Stomach (tissue), 9 donors: ENCODE results near the gene CABLES1. TPM values are rescaled to one million over a fixed set of nuclear protein-coding genes. Genes with fewer than 3 reads are reported as not detected.
A peak's percentile ranks its signal among the peaks of the same experiment; 100 is the strongest.

Experiments
- DNase-seq, 2 donors: peaks; one replicate each; pipeline versions ENCODE4 v3.0.0 to v3.0.0-alpha.2; 2013 to 2019
- H3K27ac ChIP-seq, 5 donors: fragments of 200-600 bp in 4 of 5; sonication (generic) in 4 of 5; one replicate each; pipeline ENCODE4 v1.5.1; 2013 to 2019; ENCODE audit warnings: mild to moderate bottlenecking in 1 of 5, moderate library complexity in 1 of 5
- H3K27me3 ChIP-seq, 3 donors: fragments of 200-600 bp; sonication (generic); one replicate each; pipeline ENCODE4 v1.5.1; 2017 to 2019; ENCODE audit warnings: mixed run types in 1 of 3
- H3K36me3 ChIP-seq, 4 donors: fragments of 200-600 bp; sonication (generic); 1 replicate in 3 of 4; 2 replicates in 1 of 4; pipeline ENCODE4 v1.5.1; 2016 to 2019
- H3K4me1 ChIP-seq, 4 donors: fragments of 200-600 bp; sonication (generic); one replicate each; pipeline ENCODE4 v1.5.1; 2016 to 2019
- H3K4me3 ChIP-seq, 4 donors: fragments of 200-600 bp; sonication (generic) in 3 of 4; one replicate each; pipeline ENCODE4 v1.5.1; 2016 to 2019; ENCODE audit warnings: mild to moderate bottlenecking in 1 of 4
- H3K9me3 ChIP-seq, 4 donors: fragments of 200-600 bp; sonication (generic); one replicate each; pipeline ENCODE4 v1.5.1; 2016 to 2019
- CTCF ChIP-seq, 7 experiments: fragments of 450-650 bp in 4 of 7; fragments of 200-600 bp in 3 of 7; sonication (generic) in 3 of 7; IDR thresholded peaks; one replicate each; pipeline ENCODE4 v1.5.1; 2016 to 2019; ENCODE audit warnings: antibody characterized with exemption in 7 of 7, control low read depth in 2 of 7, mild to moderate bottlenecking in 1 of 7
- EP300 ChIP-seq: sonication (generic); formaldehyde crosslinking; IDR thresholded peaks from one replicate; pipeline ENCODE4 v1.6.1; 2017; ENCODE audit warnings: antibody characterized with exemption
- POLR2A ChIP-seq, 4 donors: fragments of 450-650 bp; IDR thresholded peaks; one replicate each; pipeline ENCODE4 v1.6.1; 2016; ENCODE audit warnings: antibody characterized with exemption in 4 of 4, control low read depth in 2 of 4, mild to moderate bottlenecking in 1 of 4, moderate library complexity in 1 of 4
- POLR2AphosphoS5 ChIP-seq, 3 donors: sonication (generic); formaldehyde crosslinking; IDR thresholded peaks; one replicate each; pipeline ENCODE4 v1.6.1; 2016; ENCODE audit warnings: antibody characterized with exemption in 3 of 3
- WGBS, 5 donors: extraction: QIAGEN DNeasy Blood & Tissue Kit in 3 of 5; methylation state at CpG; one replicate each; pipeline versions ENCODE4 v1.1.5 to v1.1.7; 2013 to 2018; 5-methylcytosine and 5-hydroxymethylcytosine counted together
- intact Hi-C: fragments of 100-400 bp; cut with DNase I; formaldehyde crosslinking; loops from one replicate; pipeline ENCODE4 v1.15.1; 2023; ENCODE audit warnings: low total_unique reads
- polyA plus RNA-seq, 3 donors: library from polyadenylated mRNA; stranded (reverse); fragments of 200-250 nt; gene quantifications; one replicate each; pipeline ENCODE4 v1.2.3, GENCODE V29; 2013
- total RNA-seq, 5 donors: library from RNA; depleted of rRNA; stranded (reverse); fragments of >200 nt; gene quantifications; one replicate each; pipeline versions ENCODE4 v1.1.0 to v1.2.3, GENCODE V29; 2014 to 2016
- donor health status: healthy with polysubstance abuse.
- donor health status: Bipolar disorder and iron deficiency.
- donor health status: healthy.

CABLES1 gene
- total and polyA plus RNA-seq, 8 donors, result 5.6 to 36.8 (median 18.2) TPM

DNA sequence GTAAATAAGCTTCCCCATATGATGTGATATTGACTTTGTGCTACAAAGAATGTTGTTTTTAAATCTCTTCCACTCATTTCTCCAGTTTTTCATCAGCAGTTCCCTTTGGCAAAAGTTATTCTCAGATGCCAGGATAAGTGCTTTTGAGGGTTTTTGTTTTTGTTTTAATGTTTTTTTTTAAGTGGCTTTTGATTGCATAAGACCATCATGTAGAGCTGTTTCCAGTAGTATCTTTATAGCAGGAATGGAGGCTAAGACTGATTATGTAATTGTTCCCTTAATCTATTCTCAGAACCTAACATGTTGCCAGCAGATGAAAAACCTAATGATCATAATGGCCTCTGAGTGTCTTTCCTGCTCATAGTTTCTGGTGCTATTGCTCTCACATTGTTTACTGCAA, 77.9 kb downstream of the CABLES1 start:
- Histone ChIP-seq H3K9me3 (peaks cover 0 to 4% (median 0%) of the 10 kb centered on the region in 4 donors), H3K27ac (no peak overlapping the region), H3K36me3 (peaks cover 0 to 37% (median 29%) of the 10 kb centered on the region in 4 donors), H3K27me3 (no peaks in the 10 kb centered on the region), H3K4me3 (no peak overlapping the region), H3K4me1 (peaks cover 0 to 11% (median 5%) of the 10 kb centered on the region in 4 donors)
- DNase-seq, result no peak
- TF ChIP-seq EP300, result no peak
- no peak for TF ChIP-seq CTCF (IDR thresholded peaks at IDR 0.05)
- TF ChIP-seq POLR2AphosphoS5 (IDR thresholded peaks at IDR 0.05), result no peak
- TF ChIP-seq POLR2A (IDR thresholded peaks at IDR 0.05), result no peak
- intact Hi-C loops, result no loop called here

DNA sequence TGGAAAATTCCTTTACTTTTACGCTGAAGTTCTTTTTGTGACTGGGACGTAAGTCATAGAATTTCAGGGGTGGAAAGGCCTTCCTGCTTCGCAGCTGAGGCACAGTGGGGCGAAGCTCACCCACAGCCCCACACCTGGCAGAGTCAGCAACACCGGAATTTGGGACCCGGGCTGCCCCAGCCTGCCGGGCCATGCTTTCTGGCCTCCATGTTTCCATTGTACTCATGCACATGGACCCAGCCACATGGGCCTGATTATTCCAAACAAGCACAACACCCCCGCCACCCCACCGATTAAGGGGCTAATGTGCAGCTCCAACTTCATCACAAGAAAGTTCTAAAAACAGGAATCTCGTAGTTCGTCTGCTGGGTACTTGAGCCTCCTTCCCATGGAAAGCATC, 82.5 kb downstream of the CABLES1 start:
- DNase-seq, result no peak
- WGBS, 5 donors, result 93 to 97% (median 96%) methylated on average over 11 of the region's 11 CpGs

DNA sequence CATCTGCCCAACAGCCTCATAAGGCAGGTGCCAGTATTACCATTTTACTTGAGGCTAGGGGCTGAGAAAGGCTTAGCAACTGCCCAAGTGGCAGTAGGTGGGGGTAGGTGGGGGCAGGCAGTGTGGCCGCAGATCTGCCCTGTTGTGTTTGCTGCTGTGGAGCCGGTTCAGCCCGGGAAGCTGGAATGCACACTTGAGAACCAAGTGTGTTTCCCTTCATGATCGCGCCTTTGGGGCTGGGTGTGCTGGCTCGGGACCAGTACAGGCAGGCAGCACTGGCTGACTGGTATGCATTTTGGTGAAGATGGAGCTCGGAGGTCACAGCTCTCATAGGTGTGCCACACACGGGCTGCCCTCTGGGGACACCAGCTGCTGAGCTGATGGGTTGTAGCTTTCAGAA, 85.1 kb downstream of the CABLES1 start:
- H3K27ac ChIP-seq, result no peak overlapping the region
- WGBS, 5 donors, result 80 to 93% (median 88%) methylated on average over 7 to 8 of the region's 8 CpGs
- no peaks in the 10 kb centered on the region for H3K9me3 ChIP-seq
- TF ChIP-seq EP300, result no peak
- no peak for TF ChIP-seq CTCF (IDR thresholded peaks at IDR 0.05)
- TF ChIP-seq POLR2A (IDR thresholded peaks at IDR 0.05), result no peak
- no peak for TF ChIP-seq POLR2AphosphoS5 (IDR thresholded peaks at IDR 0.05)
- H3K36me3 ChIP-seq, result peaks cover 0 to 29% (median 16%) of the 10 kb centered on the region in 4 donors
- intact Hi-C loops, result no loop called here
- peaks cover 0 to 20% (median 8%) of the 10 kb centered on the region in 4 donors for H3K4me1 ChIP-seq
- no peak for DNase-seq
- H3K27me3 ChIP-seq, result no peaks in the 10 kb centered on the region
- H3K4me3 ChIP-seq, result no peak overlapping the region

More for the DNA sequence above, 82.5 kb downstream of the CABLES1 start:
- no peaks in the 10 kb centered on the region for H3K27me3 ChIP-seq
- H3K9me3 ChIP-seq, result no peaks in the 10 kb centered on the region
- peaks cover 0 to 44% (median 29%) of the 10 kb centered on the region in 4 donors for H3K36me3 ChIP-seq
- intact Hi-C loops, result no loop called here
- no peak overlapping the region for H3K27ac ChIP-seq
- no peak overlapping the region for H3K4me3 ChIP-seq
- TF ChIP-seq EP300 (no peak), POLR2A (IDR thresholded peaks at IDR 0.05) (no peak), POLR2AphosphoS5 (IDR thresholded peaks at IDR 0.05) (no peak), CTCF (IDR thresholded peaks at IDR 0.05) (no peak)
- peaks cover 0 to 6% (median under 1%) of the 10 kb centered on the region in 4 donors for H3K4me1 ChIP-seq

DNA sequence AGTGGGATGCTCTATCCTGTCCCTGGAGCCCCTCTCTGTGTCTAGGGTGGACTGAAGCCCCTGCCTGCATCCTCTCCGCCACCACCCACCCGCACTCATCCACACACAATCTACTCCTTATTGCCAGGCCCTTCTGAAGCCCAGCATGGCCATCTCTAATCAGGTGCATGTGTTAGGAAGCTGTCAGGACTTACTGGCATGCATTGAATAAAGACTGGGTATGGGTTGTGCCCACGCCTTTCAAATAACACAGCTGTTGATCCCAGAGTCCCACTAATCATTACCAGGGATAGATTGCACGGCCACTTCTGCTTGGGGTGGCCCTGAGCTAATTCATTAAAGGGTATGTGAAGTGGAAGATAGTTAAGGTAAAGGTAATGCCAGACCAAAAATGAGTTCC, 88.4 kb downstream of the CABLES1 start:
- intact Hi-C loops, result no loop called here

More for the DNA sequence above, 88.4 kb downstream of the CABLES1 start:
- Histone ChIP-seq H3K36me3 (peaks cover 0 to 17% (median 5%) of the 10 kb centered on the region in 4 donors), H3K27ac (peak overlapping the region in 1 of 5 donors; percentile 31), H3K9me3 (no peaks in the 10 kb centered on the region), H3K27me3 (no peaks in the 10 kb centered on the region), H3K4me3 (no peak overlapping the region), H3K4me1 (peaks cover 12 to 53% (median 36%) of the 10 kb centered on the region in 4 donors)
- 82 to 94% (median 89%) methylated on average over 4 of the region's 4 CpGs for WGBS, 5 donors
- no peak for DNase-seq
- TF ChIP-seq EP300 (no peak), POLR2A (IDR thresholded peaks at IDR 0.05) (no peak), POLR2AphosphoS5 (IDR thresholded peaks at IDR 0.05) (no peak), CTCF (IDR thresholded peaks at IDR 0.05) (no peak)
